GM15510 (cell line): ENCODE data around the gene CHRM5.

Experiments
- POLR2A ChIP-seq: IDR thresholded peaks from 3 replicates; pipeline ENCODE4 v1.6.1; 2011; ENCODE audit warnings: borderline replicate concordance; ENCODE audit not compliant: insufficient read length; ENCODE audit errors: extremely low read depth

The CHRM5 gene

GRCh38 chr15:34054081-34054707 is 85.9 kb downstream of the CHRM5 start:
- TF ChIP-seq POLR2A = no peak

- TF ChIP-seq POLR2A = no peak
Observed at GRCh38 chr15:34055868-34056595, 87.7 kb downstream of the CHRM5 start.

DNA sequence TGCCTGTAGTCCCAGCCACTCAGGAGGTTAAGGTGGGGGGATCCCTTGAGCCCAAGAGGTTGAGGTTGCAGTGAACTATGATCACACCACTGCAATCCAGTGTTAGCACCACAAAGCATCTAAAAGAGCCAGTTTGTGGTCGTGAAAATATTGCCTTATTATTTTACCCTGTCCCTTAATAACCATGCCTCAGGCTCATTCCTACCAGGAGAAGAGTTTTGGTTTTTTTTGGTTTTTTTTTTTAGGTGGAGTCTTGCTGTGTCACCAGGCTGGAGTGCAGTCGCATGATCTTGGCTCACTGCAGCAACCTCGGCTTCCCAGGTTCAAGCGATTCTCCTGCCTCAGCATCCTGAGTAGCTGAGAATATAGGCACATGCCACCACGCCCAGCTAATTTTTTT is 88.6 kb downstream of the CHRM5 start:
- TF ChIP-seq POLR2A = no peak

- no peak for TF ChIP-seq POLR2A
Observed at GRCh38 chr15:34059476-34059875, 91.2 kb downstream of the CHRM5 start.

- no peak for TF ChIP-seq POLR2A
Observed at GRCh38 chr15:34059946-34060345, 91.6 kb downstream of the CHRM5 start.

DNA sequence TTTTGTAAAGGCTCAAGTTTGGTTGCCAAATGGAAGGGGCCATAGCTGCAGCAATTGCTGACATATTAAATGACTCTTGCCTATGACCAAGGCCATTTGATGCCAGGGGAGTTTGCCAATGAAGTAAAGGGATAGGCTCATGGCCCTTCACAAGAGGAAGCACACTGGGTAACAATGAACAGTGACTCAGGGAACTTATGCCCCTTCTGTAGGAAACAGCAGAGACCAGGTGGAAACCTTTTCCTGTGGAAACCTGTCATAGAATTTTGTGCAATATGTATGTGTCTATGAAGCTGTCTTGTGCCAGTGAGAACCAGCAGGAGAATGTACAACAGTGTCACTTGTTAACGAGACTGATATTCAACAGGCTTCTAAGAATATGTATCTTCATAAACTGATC is 96.1 kb downstream of the CHRM5 start:
- no peak for TF ChIP-seq POLR2A

GRCh38 chr15:34065261-34065660 is 97.0 kb downstream of the CHRM5 start:
- TF ChIP-seq POLR2A = no peak

GRCh38 chr15:34065941-34066340 is 97.6 kb downstream of the CHRM5 start:
- TF ChIP-seq POLR2A = no peak

GRCh38 chr15:34070003-34070402 is 101.7 kb downstream of the CHRM5 start:
- TF ChIP-seq POLR2A = no peak

DNA sequence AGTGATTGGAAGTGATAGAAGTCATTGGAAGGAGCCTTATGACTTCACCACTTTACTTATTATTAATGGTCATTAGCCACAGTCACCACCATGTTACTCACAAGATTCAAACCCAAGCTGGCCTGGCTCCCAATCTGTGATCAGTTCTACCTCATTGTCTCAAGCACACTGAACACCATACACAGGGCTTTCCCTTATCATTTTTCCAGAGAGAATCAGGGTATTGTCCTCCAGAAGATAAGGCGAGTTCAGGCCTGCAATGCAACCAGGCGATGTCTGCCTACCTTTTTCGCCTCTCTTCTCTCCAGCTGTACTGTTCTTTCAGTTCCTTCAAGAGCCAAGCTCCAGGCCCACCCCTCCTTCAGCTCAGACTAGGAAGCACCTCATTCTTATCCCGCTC is 108.5 kb downstream of the CHRM5 start:
- TF ChIP-seq POLR2A = no peak

- TF ChIP-seq POLR2A = no peak
Observed at GRCh38 chr15:34078900-34079299, 110.6 kb downstream of the CHRM5 start.

GRCh38 chr15:34079904-34080303 is 111.6 kb downstream of the CHRM5 start:
- no peak for TF ChIP-seq POLR2A

DNA sequence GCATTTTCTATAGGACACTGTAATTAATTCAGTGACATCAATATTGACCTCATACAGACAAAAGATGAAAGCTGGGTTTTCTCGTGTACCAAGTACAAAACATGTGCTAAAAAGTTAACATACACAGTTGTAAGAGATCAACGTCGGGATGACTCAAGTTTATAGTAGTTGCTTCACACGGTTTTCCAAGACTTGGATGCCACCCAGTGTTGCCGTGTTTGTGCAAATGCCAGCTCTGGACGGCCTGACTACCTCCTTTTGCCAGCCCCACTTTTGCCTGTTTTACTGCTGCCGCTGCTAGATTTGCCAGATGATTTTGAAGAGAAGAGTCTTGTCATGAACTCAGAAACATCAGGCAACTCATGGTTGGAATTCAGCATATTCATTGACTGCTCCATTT is 115.8 kb downstream of the CHRM5 start:
- no peak for TF ChIP-seq POLR2A

GRCh38 chr15:34085746-34086145 is 117.4 kb downstream of the CHRM5 start:
- TF ChIP-seq POLR2A = no peak

DNA sequence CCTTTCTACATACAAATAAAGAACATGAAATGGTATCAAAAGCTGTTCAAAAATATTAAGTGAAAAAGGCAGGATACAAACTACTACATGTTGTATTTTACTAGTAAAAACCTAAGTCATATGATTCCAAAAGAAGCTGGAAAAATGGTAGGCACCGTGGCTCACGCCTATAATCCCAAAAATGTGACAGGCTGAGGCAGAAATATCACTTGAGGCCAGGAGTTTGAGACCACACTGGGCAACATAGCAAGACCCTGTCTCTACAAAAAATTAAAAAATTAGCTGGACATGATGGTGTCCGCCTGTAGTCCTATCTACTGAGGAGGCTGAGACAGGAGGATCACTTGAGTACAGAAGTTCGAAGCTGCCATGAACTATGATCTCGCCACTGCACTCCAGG is 131.6 kb downstream of the CHRM5 start:
- no peak for TF ChIP-seq POLR2A

DNA sequence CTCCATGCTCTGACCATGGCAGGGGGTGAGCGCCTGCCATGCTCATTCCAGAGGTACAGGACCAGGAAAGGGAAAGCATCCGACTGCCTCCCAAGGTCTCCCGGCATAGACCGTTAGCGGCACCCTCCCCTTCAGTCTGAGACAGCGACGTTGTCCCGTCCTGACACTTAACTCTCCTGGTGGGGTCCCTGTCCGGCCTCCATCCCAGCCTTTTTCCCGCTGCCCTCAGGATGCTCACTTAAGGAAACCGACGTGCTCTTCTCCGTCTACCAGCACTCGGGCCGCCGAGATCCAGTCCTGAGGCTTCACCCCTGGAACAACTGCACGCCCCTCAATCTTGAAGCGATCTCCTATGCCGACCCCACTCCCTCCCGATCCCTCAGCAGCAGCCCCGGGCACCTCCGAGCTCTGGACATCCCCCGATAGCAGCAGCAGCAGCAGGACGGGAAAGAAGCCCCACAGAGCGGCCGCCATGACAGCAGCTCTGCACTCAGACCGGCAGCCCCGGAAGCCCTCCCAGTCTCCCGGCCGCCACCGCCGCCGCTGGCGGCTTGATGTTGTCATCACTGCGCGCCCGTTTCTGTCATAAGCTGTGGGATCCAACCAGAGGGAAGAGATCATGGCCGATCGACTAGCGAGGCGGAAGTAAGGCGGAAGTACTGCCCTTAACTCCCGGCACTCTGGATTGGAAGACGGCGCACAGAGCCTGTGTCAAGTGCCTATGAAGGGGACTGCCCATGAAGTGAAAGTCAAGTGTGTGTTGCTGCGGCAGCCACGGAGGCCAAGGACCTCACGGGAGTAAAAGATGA is 133.3 kb downstream of the CHRM5 start, which contains the start of the genes EMC7 and PGBD4:
Gene EMC7, minus strand, starts transcription at position 497 of the 809 bp plus-strand sequence. Its CDS starts 23 bp downstream, at position 474.
Gene PGBD4, plus strand, starts transcription at position 718 of the 809 bp plus-strand sequence. CDS start 449 bp downstream, outside the sequence.
- TF ChIP-seq POLR2A = peak; percentile 92

- no peak for TF ChIP-seq POLR2A
Observed at GRCh38 chr15:34102175-34102925, 134.1 kb downstream of the CHRM5 start.
